Endothelial cell of umbilical vein (primary cell): ENCODE data around the gene ZNF749. TPM values are rescaled to one million over a fixed set of nuclear protein-coding genes. Genes with fewer than 3 reads are reported as not detected.

ENCODE experiments used
- BruUV-seq: library from RNA; stranded (reverse); fragments of 400-500 nt; replicated peaks from 2 replicates; lab custom pipeline; 2021; lab: Mats Ljungman, UMichigan
- CTCF ChIA-PET: fragments of 300-600, 350-600 bp; sonication (Branson Sonifier 250); formaldehyde crosslinking; loops from one replicate; lab custom pipeline; 2021; ENCODE audit warnings: antibody characterized with exemption, inconsistent platforms; lab: Charles Lee
- POLR2A ChIA-PET: fragments of 300-600, 350-600 bp; sonication (Branson Sonifier 250); formaldehyde crosslinking; loops from one replicate; lab custom pipeline; 2021; ENCODE audit warnings: antibody characterized with exemption, inconsistent platforms; lab: Charles Lee
- DNase-seq: peaks from one replicate; pipeline ENCODE4 v3.0.0-alpha.2; 2011; ENCODE audit warnings: low read depth, low spot score
- FAIRE-seq: peaks from 2 replicates; lab custom pipeline; 2011; peaks lifted over from hg19 to GRCh38; lab: Jason Lieb, UNC
- H2AFZ ChIP-seq: 2 replicates; pipeline ENCODE4 v1.6.0; 2012; ENCODE audit warnings: low read depth, low read length, control low read depth, inconsistent platforms
- H3K27ac ChIP-seq: 2 replicates; pipeline ENCODE4 v1.5.1; 2011; ENCODE audit warnings: low read depth, mild to moderate bottlenecking, control low read depth, low read length, moderate library complexity; ENCODE audit not compliant: insufficient read depth
- H3K27me3 ChIP-seq, 2 experiments: 2 replicates each; pipeline versions ENCODE4 v1.6.0 to v1.6.1; 2011; ENCODE audit warnings: low read length in 2 of 2, mixed read lengths in 1 of 2; ENCODE audit not compliant: control insufficient read depth in 2 of 2, insufficient read depth in 2 of 2
- H3K36me3 ChIP-seq, 2 experiments: 2 replicates in 1 of 2; 3 replicates in 1 of 2; pipeline ENCODE4 v1.5.1; 2011; ENCODE audit warnings: low read length in 2 of 2, mild to moderate bottlenecking in 1 of 2, moderate library complexity in 1 of 2; ENCODE audit not compliant: control insufficient read depth in 2 of 2, insufficient read depth in 2 of 2; ENCODE audit errors: extremely low read depth in 1 of 2
- H3K4me1 ChIP-seq: 3 replicates; pipeline ENCODE4 v1.5.1; 2011; ENCODE audit warnings: mild to moderate bottlenecking, low read length; ENCODE audit not compliant: control insufficient read depth, insufficient read depth; ENCODE audit errors: extremely low read depth
- H3K4me2 ChIP-seq: 2 replicates; pipeline ENCODE4 v1.6.1; 2011; ENCODE audit warnings: low read length, control low read depth, mixed read lengths; ENCODE audit not compliant: insufficient read depth
- H3K4me3 ChIP-seq, 3 experiments: fragments of 200-600 bp in 1 of 3; sonication (generic), shearing (Covaris generic) in 1 of 3; replicated peaks in 1 of 3; 2 replicates each; pipeline ENCODE4 v1.5.1; 2011 to 2016; ENCODE audit warnings: control low read depth in 3 of 3, low read length in 3 of 3, mild to moderate bottlenecking in 2 of 3, inconsistent platforms in 1 of 3, low read depth in 1 of 3, moderate library complexity in 1 of 3; ENCODE audit not compliant: insufficient read depth in 1 of 3
- H3K79me2 ChIP-seq: 2 replicates; pipeline ENCODE4 v1.6.0; 2012; ENCODE audit warnings: low read length, inconsistent platforms; ENCODE audit not compliant: control insufficient read depth, insufficient read depth
- H3K9ac ChIP-seq: replicated peaks from 2 replicates; pipeline ENCODE3; 2011; ENCODE audit warnings: low read length, control low read depth; ENCODE audit not compliant: insufficient read depth; ENCODE audit errors: extremely low read depth
- H3K9me1 ChIP-seq: replicated peaks from 3 replicates; pipeline ENCODE4 v1.6.0; 2011; ENCODE audit warnings: mild to moderate bottlenecking, low read length; ENCODE audit not compliant: control insufficient read depth, insufficient read depth; ENCODE audit errors: extremely low read depth
- H3K9me3 ChIP-seq: replicated peaks from 2 replicates; pipeline ENCODE4 v1.5.1; 2012; ENCODE audit warnings: low read length, inconsistent platforms; ENCODE audit not compliant: control insufficient read depth, insufficient read depth
- H4K20me1 ChIP-seq: replicated peaks from 2 replicates; pipeline ENCODE3; 2011; ENCODE audit warnings: mild to moderate bottlenecking, low read length; ENCODE audit not compliant: control insufficient read depth, insufficient read depth; ENCODE audit errors: extremely low read depth
- EZH2 ChIP-seq: IDR thresholded peaks from 2 replicates; pipeline ENCODE4 v1.6.1; 2012; ENCODE audit warnings: borderline replicate concordance, low read depth, mild to moderate bottlenecking, moderate library complexity, low read length, inconsistent platforms; ENCODE audit not compliant: severe bottlenecking
- FOS ChIP-seq: IDR thresholded peaks from 2 replicates; pipeline ENCODE4 v1.6.1; 2011; ENCODE audit warnings: mild to moderate bottlenecking, low read length, moderate library complexity, borderline replicate concordance; ENCODE audit not compliant: insufficient read depth
- GATA2 ChIP-seq: IDR thresholded peaks from 2 replicates; pipeline ENCODE4 v1.7.0; 2011; ENCODE audit warnings: low read depth, mild to moderate bottlenecking, moderate library complexity, mixed read lengths, low read length; ENCODE audit not compliant: insufficient read length, insufficient read depth
- JUN ChIP-seq: IDR thresholded peaks from 2 replicates; pipeline ENCODE4 v1.6.1; 2011; ENCODE audit warnings: borderline replicate concordance, low read depth; ENCODE audit not compliant: insufficient read length, insufficient read depth
- MYC ChIP-seq: IDR thresholded peaks from one replicate; pipeline ENCODE4 v1.6.1; 2011; ENCODE audit warnings: mild to moderate bottlenecking, low read depth, low read length
- POLR2A ChIP-seq: IDR thresholded peaks from 2 replicates; pipeline ENCODE4 v1.6.1; 2012; ENCODE audit warnings: low read depth, mild to moderate bottlenecking, control low read depth, low read length
- POLR2AphosphoS5 ChIP-seq: IDR thresholded peaks from 2 replicates; pipeline ENCODE4 v1.6.1; 2012; ENCODE audit warnings: low read depth, mild to moderate bottlenecking, control low read depth, low read length, moderate library complexity; ENCODE audit not compliant: insufficient read depth
- dilution Hi-C: fragments of 300-500 bp; cut with MboI; formaldehyde crosslinking; loops from one replicate; pipeline ENCODE4 v1.15.0; 2019; ENCODE audit warnings: low sequenced_read_pairs; ENCODE audit not compliant: extremely low pct_ligation_motif_present
- intact Hi-C: fragments of 100-400 bp; cut with micrococcal nuclease; formaldehyde crosslinking; loops from one replicate; pipeline ENCODE4 v1.10.0; 2022
- polyA plus RNA-seq, 4 experiments: library from polyadenylated mRNA; depleted of rRNA in 3 of 4; stranded (reverse) in 3 of 4; unstranded in 1 of 4; fragments of >200 nt; gene quantifications; 2 replicates each; pipeline versions ENCODE4 v1.2.1 to v1.2.3, GENCODE V29; 2011 to 2012; ENCODE audit warnings: missing spikeins in 1 of 4
- total RNA-seq: library from RNA; stranded (reverse); gene quantifications from 2 replicates; pipeline ENCODE4 v1.2.3, GENCODE V29; 2021
- TF ChIP-seq, protein P1 (sequence below): IDR thresholded peaks from 2 replicates; pipeline ENCODE4 v1.6.1; 2011; ENCODE audit not compliant: insufficient read depth, insufficient read length
- TF ChIP-seq, protein P2 (sequence below), 2 donors: IDR thresholded peaks; 1 replicate in 1 of 2; 2 replicates in 1 of 2; pipeline ENCODE4 v1.5.1; 2011; ENCODE audit warnings: low read length in 2 of 2, mild to moderate bottlenecking in 2 of 2, moderate library complexity in 2 of 2, control low read depth in 1 of 2, inconsistent platforms in 1 of 2, low read depth in 1 of 2; ENCODE audit not compliant: insufficient read depth in 1 of 2; ENCODE audit errors: extremely low read depth in 1 of 2

Gene ZNF749
- total and polyA plus RNA-seq, 2 donors (not counting 3 experiments of a cell fraction or from before 2014, with no cell fraction given), result 8.5 to 11.5 TPM

GRCh38 chr19:57477191-57478008, 42.3 kb downstream of the ZNF749 start, which contains the start of gene ZNF772:
Gene ZNF772 (minus strand): TSS chr19:57477566. CDS start chr19:57477309, 257 bp downstream.
- H3K4me2 ChIP-seq, result peak within 1 kb of the TSS; percentile 68
- H3K79me2 ChIP-seq, result no peaks in the 10 kb centered on the region
- H3K4me1 ChIP-seq, result no peaks in the 10 kb centered on the region
- peak within 1 kb of the TSS; percentile 99 for H2AFZ ChIP-seq
- ChIA-PET POLR2A (no interaction called here), CTCF (interaction anchor here (1.0 to 1.5 kb wide), 4 partner anchors 10 to 27 kb away, joined by 3 to 4 read pairs (median 4); partner anchors contain the start of genes ZNF419 and ZNF773)
- H3K4me3 ChIP-seq, result peak within 1 kb of the TSS; percentile 58 to 86 (median 63)
- no peaks in the 10 kb centered on the region for H3K9me1 ChIP-seq
- BruUV-seq, result TSS peak; percentile 82
- peaks cover 6 to 21% of the 10 kb centered on the region in 2 experiments for H3K36me3 ChIP-seq
- H3K27me3 ChIP-seq, result no peaks in the 10 kb centered on the region
- FAIRE-seq (peak; percentile 100), DNase-seq (peak; percentile 95)
- intact Hi-C loops, result loop anchor here (1.0 to 5.0 kb wide), 2 partner anchors 22 to 65 kb away; partner anchors contain the start of genes ZNF17 and ZNF773
- H3K9me3 ChIP-seq, result peaks cover 22% of the 10 kb centered on the region
- peak within 1 kb of the TSS; percentile 46 for H3K27ac ChIP-seq
- TF ChIP-seq EZH2 (no peak), FOS (no peak), POLR2AphosphoS5 (no peak), MYC (no peak), GATA2 (no peak), JUN (no peak), POLR2A (no peak)
- TF ChIP-seq, protein P1, sequence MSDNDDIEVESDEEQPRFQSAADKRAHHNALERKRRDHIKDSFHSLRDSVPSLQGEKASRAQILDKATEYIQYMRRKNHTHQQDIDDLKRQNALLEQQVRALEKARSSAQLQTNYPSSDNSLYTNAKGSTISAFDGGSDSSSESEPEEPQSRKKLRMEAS, result no peak
- TF ChIP-seq, protein P2, sequence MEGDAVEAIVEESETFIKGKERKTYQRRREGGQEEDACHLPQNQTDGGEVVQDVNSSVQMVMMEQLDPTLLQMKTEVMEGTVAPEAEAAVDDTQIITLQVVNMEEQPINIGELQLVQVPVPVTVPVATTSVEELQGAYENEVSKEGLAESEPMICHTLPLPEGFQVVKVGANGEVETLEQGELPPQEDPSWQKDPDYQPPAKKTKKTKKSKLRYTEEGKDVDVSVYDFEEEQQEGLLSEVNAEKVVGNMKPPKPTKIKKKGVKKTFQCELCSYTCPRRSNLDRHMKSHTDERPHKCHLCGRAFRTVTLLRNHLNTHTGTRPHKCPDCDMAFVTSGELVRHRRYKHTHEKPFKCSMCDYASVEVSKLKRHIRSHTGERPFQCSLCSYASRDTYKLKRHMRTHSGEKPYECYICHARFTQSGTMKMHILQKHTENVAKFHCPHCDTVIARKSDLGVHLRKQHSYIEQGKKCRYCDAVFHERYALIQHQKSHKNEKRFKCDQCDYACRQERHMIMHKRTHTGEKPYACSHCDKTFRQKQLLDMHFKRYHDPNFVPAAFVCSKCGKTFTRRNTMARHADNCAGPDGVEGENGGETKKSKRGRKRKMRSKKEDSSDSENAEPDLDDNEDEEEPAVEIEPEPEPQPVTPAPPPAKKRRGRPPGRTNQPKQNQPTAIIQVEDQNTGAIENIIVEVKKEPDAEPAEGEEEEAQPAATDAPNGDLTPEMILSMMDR (IDR thresholded peaks at IDR 0.05; ENCODE audit: extremely low read depth in 1 of 2, insufficient read depth in 1 of 2, low read depth in 1 of 2, low read length in 2 of 2), result peak; percentile 57 to 71
- dilution Hi-C loops, result no loop called here
- H4K20me1 ChIP-seq, result no peaks in the 10 kb centered on the region
- H3K9ac ChIP-seq, result peak within 1 kb of the TSS; percentile 68
